HEK293 (cell line): ENCODE data around the gene GMIP.

Source experiments
- CTCF ChIA-PET: fragments of 350-600 bp; formaldehyde crosslinking; extraction: SDS; loops from one replicate; lab custom pipeline; 2021; ENCODE audit warnings: antibody characterized with exemption; lab: Yijun Ruan, JAX
- POLR2A ChIA-PET: fragments of 300-600 bp; formaldehyde crosslinking; extraction: SDS; loops from one replicate; lab custom pipeline; 2020; ENCODE audit warnings: antibody characterized with exemption, inconsistent platforms; lab: Yijun Ruan, JAX
- H3K27ac ChIP-seq: fragments of 200-500 bp; sonication (Bioruptor generic); 2 replicates; pipeline ENCODE4 v1.5.1; 2014; ENCODE audit warnings: low read depth, low read length, control low read depth, inconsistent platforms; ENCODE audit errors: extremely low read depth
- H3K36me3 ChIP-seq, 2 experiments: fragments of 200-500 bp in 1 of 2; sonication (Bioruptor generic) in 1 of 2; 1 replicate in 1 of 2; 2 replicates in 1 of 2; pipeline ENCODE4 v1.5.1; 2014 to 2017; ENCODE audit warnings: inconsistent platforms in 2 of 2, low read length in 2 of 2; ENCODE audit not compliant: control insufficient read depth in 2 of 2, insufficient read depth in 1 of 2
- H3K4me1 ChIP-seq: fragments of 200-500 bp; sonication (Bioruptor generic); 2 replicates; pipeline ENCODE4 v1.5.1; 2014; ENCODE audit warnings: mild to moderate bottlenecking, low read length, inconsistent platforms; ENCODE audit not compliant: control insufficient read depth, insufficient read depth
- H3K4me3 ChIP-seq: 2 replicates; pipeline ENCODE4 v1.5.1; 2011; ENCODE audit warnings: low read depth, mild to moderate bottlenecking, control low read depth, low read length, moderate library complexity
- H3K9me3 ChIP-seq: fragments of 200-500 bp; sonication (Bioruptor generic); 2 replicates; pipeline ENCODE4 v1.5.1; 2014; ENCODE audit warnings: low read depth, low read length, inconsistent platforms; ENCODE audit not compliant: control insufficient read depth, insufficient read depth
- BCL11B ChIP-seq: fragments of 450-650 bp; formaldehyde crosslinking; IDR thresholded peaks from 2 replicates; pipeline ENCODE4 v1.5.1; 2016; ENCODE audit warnings: low read depth, missing biosample characterization, missing genetic modification characterization
- KLF9 ChIP-seq: fragments of 450-650 bp; formaldehyde crosslinking; IDR thresholded peaks from 2 replicates; pipeline ENCODE4 v1.5.1; 2016; ENCODE audit warnings: missing biosample characterization, missing genetic modification characterization, low read depth
- PRDM1 ChIP-seq: fragments of 450-650 bp; formaldehyde crosslinking; IDR thresholded peaks from 2 replicates; pipeline ENCODE4; 2016; ENCODE audit warnings: missing biosample characterization, missing genetic modification characterization
- SP3 ChIP-seq: fragments of 450-650 bp; formaldehyde crosslinking; IDR thresholded peaks from 2 replicates; pipeline ENCODE4 v1.5.1; 2016; ENCODE audit warnings: missing biosample characterization, missing genetic modification characterization
- ZBTB26 ChIP-seq: fragments of 450-650 bp; formaldehyde crosslinking; optimal IDR thresholded peaks from 2 replicates; pipeline ENCODE3; 2016; ENCODE audit warnings: missing biosample characterization, mild to moderate bottlenecking, missing genetic modification characterization
- ZBTB8A ChIP-seq: fragments of 450-650 bp; formaldehyde crosslinking; IDR thresholded peaks from 2 replicates; pipeline ENCODE4 v1.5.1; 2016; ENCODE audit warnings: missing biosample characterization, missing genetic modification characterization
- ZFHX2 ChIP-seq: fragments of 450-650 bp; formaldehyde crosslinking; conservative IDR thresholded peaks from 2 replicates; pipeline ENCODE4 v1.5.1; 2016; ENCODE audit warnings: missing biosample characterization, missing genetic modification characterization
- ZFP41 ChIP-seq: fragments of 450-650 bp; formaldehyde crosslinking; IDR thresholded peaks from 2 replicates; pipeline ENCODE4 v1.5.1; 2016; ENCODE audit warnings: missing biosample characterization, missing genetic modification characterization, borderline replicate concordance
- ZIC2 ChIP-seq: fragments of 450-650 bp; formaldehyde crosslinking; IDR thresholded peaks from 2 replicates; pipeline ENCODE4 v1.5.1; 2016; ENCODE audit warnings: missing biosample characterization, missing genetic modification characterization
- ZNF10 ChIP-seq: fragments of 450-650 bp; formaldehyde crosslinking; IDR thresholded peaks from 2 replicates; pipeline ENCODE4 v1.5.1; 2017; ENCODE audit warnings: missing biosample characterization, missing genetic modification characterization
- ZNF138 ChIP-seq: fragments of 450-650 bp; formaldehyde crosslinking; IDR thresholded peaks from 2 replicates; pipeline ENCODE4 v1.5.1; 2016; ENCODE audit warnings: missing biosample characterization, missing genetic modification characterization, borderline replicate concordance
- ZNF221 ChIP-seq: fragments of 450-650 bp; formaldehyde crosslinking; IDR thresholded peaks from 2 replicates; pipeline ENCODE4 v1.5.1; 2017; ENCODE audit warnings: missing biosample characterization, missing genetic modification characterization, borderline replicate concordance
- ZNF302 ChIP-seq: fragments of 450-650 bp; formaldehyde crosslinking; IDR thresholded peaks from 2 replicates; pipeline ENCODE4 v1.5.1; 2016; ENCODE audit warnings: missing biosample characterization, missing genetic modification characterization, low read depth
- ZNF335 ChIP-seq: fragments of 450-650 bp; formaldehyde crosslinking; conservative IDR thresholded peaks from 2 replicates; pipeline ENCODE4 v1.5.1; 2016; ENCODE audit warnings: missing biosample characterization, missing genetic modification characterization
- ZNF398 ChIP-seq: fragments of 450-650 bp; formaldehyde crosslinking; IDR thresholded peaks from 2 replicates; pipeline ENCODE4 v1.5.1; 2017; ENCODE audit warnings: missing biosample characterization, missing genetic modification characterization
- ZNF514 ChIP-seq: fragments of 450-650 bp; formaldehyde crosslinking; IDR thresholded peaks from 2 replicates; pipeline ENCODE4 v1.5.1; 2016; ENCODE audit warnings: missing biosample characterization, missing genetic modification characterization
- ZNF529 ChIP-seq: fragments of 450-650 bp; formaldehyde crosslinking; IDR thresholded peaks from 2 replicates; pipeline ENCODE4 v1.5.1; 2017; ENCODE audit warnings: missing genetic modification characterization, missing biosample characterization; ENCODE audit not compliant: insufficient replicate concordance
- ZNF596 ChIP-seq: fragments of 450-650 bp; IDR thresholded peaks from 2 replicates; pipeline ENCODE4 v1.5.0; 2018; ENCODE audit warnings: missing biosample characterization, mild to moderate bottlenecking, missing genetic modification characterization, moderate library complexity
- ZNF626 ChIP-seq: fragments of 450-650 bp; sonication (Bioruptor Pico); formaldehyde crosslinking; IDR thresholded peaks from 2 replicates; pipeline ENCODE4 v1.5.1; 2018; ENCODE audit warnings: missing biosample characterization, missing genetic modification characterization, inconsistent platforms
- ZNF670 ChIP-seq: fragments of 450-650 bp; formaldehyde crosslinking; IDR thresholded peaks from 2 replicates; pipeline ENCODE4 v1.5.1; 2016; ENCODE audit warnings: missing biosample characterization, missing genetic modification characterization, low read depth
- ZNF777 ChIP-seq: fragments of 450-650 bp; formaldehyde crosslinking; IDR thresholded peaks from 2 replicates; pipeline ENCODE4 v1.5.1; 2017; ENCODE audit warnings: missing biosample characterization, missing genetic modification characterization, borderline replicate concordance
- TF ChIP-seq, protein P1 (sequence below): fragments of 450-650 bp; formaldehyde crosslinking; IDR thresholded peaks from 2 replicates; pipeline ENCODE4 v1.5.1; 2017; ENCODE audit warnings: missing biosample characterization, missing genetic modification characterization
- TF ChIP-seq, protein P2 (sequence below): fragments of 450-650 bp; formaldehyde crosslinking; IDR thresholded peaks from 2 replicates; pipeline ENCODE4 v1.5.1; 2016; ENCODE audit warnings: missing biosample characterization, missing genetic modification characterization

GMIP gene

GRCh38 chr19:19618219-19619051 lies 25.0 kb downstream of the GMIP start, which contains the start of gene PBX4 (continued):
- TF ChIP-seq ZNF670 (tag by site-specific recombination) (no peak), BCL11B (tag by site-specific recombination) (no peak), ZNF398 (tag by site-specific recombination) (peak; percentile 7; the same call in 1 of the 2 replicates), ZNF514 (tag by site-specific recombination) (no peak), ZNF626 (tag by site-specific recombination) (no peak), ZBTB26 (tag by site-specific recombination) (peak; percentile 67), ZNF596 (tag by site-specific recombination) (peak; percentile 33; the same call in 1 of the 2 replicates), ZNF302 (tag by site-specific recombination) (no peak), ZIC2 (tag by site-specific recombination) (0 out of 2 replicates have a peak, but pooled peaks have one; percentile 9), SP3 (peak; percentile 90), KLF9 (tag by site-specific recombination) (peak; percentile 53; the same call in 1 of the 2 replicates), ZFP41 (tag by site-specific recombination) (no peak), ZNF138 (tag by site-specific recombination) (no peak), ZNF529 (tag by site-specific recombination) (no peak), ZNF10 (no peak), ZBTB8A (tag by site-specific recombination) (peak; percentile 63), ZFHX2 (tag by site-specific recombination) (peak; percentile 48), ZNF777 (0 out of 2 replicates have a peak, but pooled peaks have one; percentile 20)
- TF ChIP-seq, protein P1, sequence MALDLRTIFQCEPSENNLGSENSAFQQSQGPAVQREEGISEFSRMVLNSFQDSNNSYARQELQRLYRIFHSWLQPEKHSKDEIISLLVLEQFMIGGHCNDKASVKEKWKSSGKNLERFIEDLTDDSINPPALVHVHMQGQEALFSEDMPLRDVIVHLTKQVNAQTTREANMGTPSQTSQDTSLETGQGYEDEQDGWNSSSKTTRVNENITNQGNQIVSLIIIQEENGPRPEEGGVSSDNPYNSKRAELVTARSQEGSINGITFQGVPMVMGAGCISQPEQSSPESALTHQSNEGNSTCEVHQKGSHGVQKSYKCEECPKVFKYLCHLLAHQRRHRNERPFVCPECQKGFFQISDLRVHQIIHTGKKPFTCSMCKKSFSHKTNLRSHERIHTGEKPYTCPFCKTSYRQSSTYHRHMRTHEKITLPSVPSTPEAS (tag by site-specific recombination), result no peak
- TF ChIP-seq, protein P2, sequence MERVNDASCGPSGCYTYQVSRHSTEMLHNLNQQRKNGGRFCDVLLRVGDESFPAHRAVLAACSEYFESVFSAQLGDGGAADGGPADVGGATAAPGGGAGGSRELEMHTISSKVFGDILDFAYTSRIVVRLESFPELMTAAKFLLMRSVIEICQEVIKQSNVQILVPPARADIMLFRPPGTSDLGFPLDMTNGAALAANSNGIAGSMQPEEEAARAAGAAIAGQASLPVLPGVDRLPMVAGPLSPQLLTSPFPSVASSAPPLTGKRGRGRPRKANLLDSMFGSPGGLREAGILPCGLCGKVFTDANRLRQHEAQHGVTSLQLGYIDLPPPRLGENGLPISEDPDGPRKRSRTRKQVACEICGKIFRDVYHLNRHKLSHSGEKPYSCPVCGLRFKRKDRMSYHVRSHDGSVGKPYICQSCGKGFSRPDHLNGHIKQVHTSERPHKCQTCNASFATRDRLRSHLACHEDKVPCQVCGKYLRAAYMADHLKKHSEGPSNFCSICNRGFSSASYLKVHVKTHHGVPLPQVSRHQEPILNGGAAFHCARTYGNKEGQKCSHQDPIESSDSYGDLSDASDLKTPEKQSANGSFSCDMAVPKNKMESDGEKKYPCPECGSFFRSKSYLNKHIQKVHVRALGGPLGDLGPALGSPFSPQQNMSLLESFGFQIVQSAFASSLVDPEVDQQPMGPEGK (tag by site-specific recombination), result peak; percentile 58
- TF ChIP-seq, all 188 proteins: peak for 17

- POLR2A ChIA-PET, result no interaction called here
- 0 out of 2 replicates have a peak, but pooled peaks have one; percentile 7 for TF ChIP-seq PRDM1
- no peak for TF ChIP-seq ZNF221
- peak; percentile 48 for TF ChIP-seq ZNF335 (tag by site-specific recombination)
- TF ChIP-seq, all 188 proteins: peak for 2
- Histone ChIP-seq H3K4me1 (no peaks in the 10 kb centered on the region), H3K4me3 (no peak overlapping the region), H3K27ac (no peak overlapping the region), H3K9me3 (no peaks in the 10 kb centered on the region), H3K36me3 (no peaks in the 10 kb centered on the region)
- CTCF ChIA-PET, result interaction anchor here (0.7 kb wide), 1 partner anchor 85 kb away, joined by 5 read pairs; no protein-coding TSS in a partner anchor
Measured at GRCh38 chr19:19615086-19615485, 28.4 kb downstream of the GMIP start.
